ENCODE results near the gene CEACAM7.

GRCh38 chr19:41701401-41702075 lies 13.5 kb upstream of the CEACAM7 start:
- TF ChIP-seq CTCF (IDR thresholded peaks at IDR 0.05) (peak in 1 of 4 experiments; percentile 28), POLR2AphosphoS5 (IDR thresholded peaks at IDR 0.05) (no peak), POLR2A (IDR thresholded peaks at IDR 0.05) (no peak), EP300 (IDR thresholded peaks at IDR 0.05) (no peak)

All from sigmoid colon (tissue), 4 donors.